Measurements from ENCODE around the gene GBA2. TPM values are rescaled to one million over a fixed set of nuclear protein-coding genes. Genes with fewer than 3 reads are reported as not detected.

Gene GBA2
- 20.3 and 30.0 TPM in 2 replicates for total RNA-seq (2014; rRNA removed; shearing (Covaris generic))
- 24.0 and 27.6 TPM in 2 replicates for polyA plus RNA-seq (2016; fragmentation: Nextera tagmentation; extraction: Ambion mirVana)

GRCh38 chr9:35748858-35749514 is at the start of gene GBA2, which contains the start of gene RGP1:
TSS of gene GBA2 (minus strand) at chr9:35749228. CDS start at chr9:35748704, 524 bp downstream.
TSS of gene RGP1 (plus strand) at chr9:35749287. CDS start at chr9:35749756, 469 bp downstream.
- WGBS, 2 experiments (ENCODE audit: low coverage in 1 of 2, low lambda C conversion rate in 2 of 2, missing lambda C conversion rate in 2 of 2), result 1% methylated on average over 39 to 51 of the region's 69 CpGs
- Histone ChIP-seq H3F3A (ENCODE audit: insufficient read depth) (no peaks in the 10 kb centered on the region), H3K79me2 (ENCODE audit: insufficient read depth) (peaks cover 59% of the 10 kb centered on the region), H3K36me3 (ENCODE audit: low read depth) (peaks cover 13% of the 10 kb centered on the region), H2AFZ (peak within 1 kb of the TSS; percentile 80), H3K9me2 (ENCODE audit: insufficient read depth) (no peaks in the 10 kb centered on the region), H3K4me1 (ENCODE audit: insufficient read depth) (peaks cover 26% of the 10 kb centered on the region), H3K27me3 (replicated peaks; ENCODE audit: insufficient read depth) (no peaks in the 10 kb centered on the region), H3K9ac (peak within 1 kb of the TSS; percentile 85), H3K9me3 (ENCODE audit: low read depth) (no peaks in the 10 kb centered on the region), H4K20me1 (ENCODE audit: insufficient read depth) (peaks cover 13% of the 10 kb centered on the region; the same call in 1 of the 2 replicates), H3K4me3 (peak within 1 kb of the TSS; percentile 90), H3K27ac (peak within 1 kb of the TSS; percentile 39), H3K4me2 (ENCODE audit: unreplicated experiment) (peak within 1 kb of the TSS; percentile 94)
- peak; percentile 87 for DNase-seq
- TF ChIP-seq EZH2 (IDR thresholded peaks at IDR 0.05; ENCODE audit: insufficient read depth, poor library complexity, severe bottlenecking) (no peak), EZH2phosphoT487 (IDR thresholded peaks at IDR 0.05; ENCODE audit: insufficient read depth, low read depth) (no peak)
- in situ Hi-C loops (cut with MboI), result no loop called here

GRCh38 chr9:35797311-35798109 is 48.5 kb upstream of the GBA2 start:
- Histone ChIP-seq H3K4me1 (ENCODE audit: insufficient read depth) (peaks cover 44% of the 10 kb centered on the region), H3K9me2 (ENCODE audit: insufficient read depth) (no peaks in the 10 kb centered on the region), H3K27me3 (replicated peaks; ENCODE audit: insufficient read depth) (no peaks in the 10 kb centered on the region), H3K9me3 (ENCODE audit: low read depth) (no peaks in the 10 kb centered on the region), H3K27ac (peak overlapping the region; percentile 47; the same call in 1 of the 2 replicates), H3K9ac (no peak overlapping the region), H2AFZ (no peak overlapping the region), H3K4me3 (no peak overlapping the region), H4K20me1 (ENCODE audit: insufficient read depth) (no peaks in the 10 kb centered on the region), H3F3A (ENCODE audit: insufficient read depth) (peaks cover 20% of the 10 kb centered on the region), H3K4me2 (ENCODE audit: unreplicated experiment) (peak overlapping the region; percentile 15), H3K36me3 (ENCODE audit: low read depth) (peaks cover 6% of the 10 kb centered on the region; the same call in 1 of the 2 replicates), H3K79me2 (ENCODE audit: insufficient read depth) (peaks cover 49% of the 10 kb centered on the region)
- DNase-seq, result no peak
- in situ Hi-C loops (cut with MboI), result no loop called here
- TF ChIP-seq EZH2phosphoT487 (IDR thresholded peaks at IDR 0.05; ENCODE audit: insufficient read depth, low read depth) (no peak), EZH2 (IDR thresholded peaks at IDR 0.05; ENCODE audit: insufficient read depth, poor library complexity, severe bottlenecking) (no peak)
- 83 to 86% methylated on average over 6 of the region's 6 CpGs for WGBS, 2 experiments (ENCODE audit: low coverage in 1 of 2, low lambda C conversion rate in 2 of 2, missing lambda C conversion rate in 2 of 2)

DNA sequence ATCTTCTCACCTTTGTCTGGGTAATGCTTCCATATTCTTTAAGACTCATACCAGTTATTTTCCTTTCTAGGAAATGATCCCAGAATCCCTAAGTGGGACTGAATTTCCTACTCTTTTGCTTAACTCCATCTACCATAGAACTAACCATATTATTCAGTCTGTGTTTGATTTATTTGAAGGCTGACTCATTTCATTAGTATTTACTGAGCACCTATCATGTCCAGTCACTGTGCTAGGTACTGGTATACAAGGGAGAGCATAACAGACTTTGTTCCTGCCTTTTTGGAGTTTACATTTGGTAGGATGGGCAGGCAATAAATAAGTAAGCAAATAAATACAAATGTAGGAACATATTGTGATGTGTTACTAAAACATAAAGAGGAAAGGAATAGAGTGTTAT is 46.7 kb upstream of the GBA2 start:
- H3K9me3 ChIP-seq (ENCODE audit: low read depth), result no peaks in the 10 kb centered on the region
- H4K20me1 ChIP-seq (ENCODE audit: insufficient read depth), result no peaks in the 10 kb centered on the region
- no peaks in the 10 kb centered on the region for H3K27me3 ChIP-seq (replicated peaks; ENCODE audit: insufficient read depth)
- TF ChIP-seq EZH2 (IDR thresholded peaks at IDR 0.05; ENCODE audit: insufficient read depth, poor library complexity, severe bottlenecking) (no peak), EZH2phosphoT487 (IDR thresholded peaks at IDR 0.05; ENCODE audit: insufficient read depth, low read depth) (no peak)
- H3K36me3 ChIP-seq (ENCODE audit: low read depth), result no peaks in the 10 kb centered on the region
- H3K4me2 ChIP-seq (ENCODE audit: unreplicated experiment), result peak overlapping the region; percentile 68
- no peaks in the 10 kb centered on the region for H3K9me2 ChIP-seq (ENCODE audit: insufficient read depth)
- DNase-seq, result peak; percentile 18
- 0 out of 2 replicates have a peak overlapping the region, but pooled peaks have one; percentile 26 for H2AFZ ChIP-seq
- peaks cover 55% of the 10 kb centered on the region for H3K79me2 ChIP-seq (ENCODE audit: insufficient read depth)
- H3F3A ChIP-seq (ENCODE audit: insufficient read depth), result peaks cover 24% of the 10 kb centered on the region
- in situ Hi-C loops (cut with MboI), result no loop called here
- H3K9ac ChIP-seq, result peak overlapping the region; percentile 40; the same call in 1 of the 2 replicates
- peak overlapping the region; percentile 42; the same call in 1 of the 2 replicates for H3K4me3 ChIP-seq
- H3K27ac ChIP-seq, result peak overlapping the region; percentile 25; the same call in 1 of the 2 replicates
- H3K4me1 ChIP-seq (ENCODE audit: insufficient read depth), result peaks cover 55% of the 10 kb centered on the region

DNA sequence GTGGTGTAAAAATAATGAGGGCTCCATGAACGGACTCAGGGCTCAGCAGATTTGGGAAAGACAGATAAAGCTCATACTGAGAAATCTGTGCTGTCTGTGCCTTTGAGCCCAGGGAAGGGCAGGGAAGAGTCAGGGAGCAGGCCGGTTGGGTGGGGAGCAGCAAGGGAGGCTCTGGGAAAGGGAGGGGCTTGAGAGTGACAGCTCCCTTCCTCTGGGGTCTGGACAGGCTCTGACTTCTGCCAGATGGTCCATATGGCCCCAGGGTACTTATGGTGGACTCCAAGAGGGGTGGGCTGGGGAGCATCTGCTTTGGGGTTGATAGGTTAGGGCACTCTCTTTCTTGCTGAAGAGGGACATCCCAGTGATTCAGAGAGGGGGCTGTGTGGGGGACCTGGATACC is 44.4 kb upstream of the GBA2 start:
- peaks cover 55% of the 10 kb centered on the region for H3K79me2 ChIP-seq (ENCODE audit: insufficient read depth)
- H3K27ac ChIP-seq, result no peak overlapping the region
- no peaks in the 10 kb centered on the region for H4K20me1 ChIP-seq (ENCODE audit: insufficient read depth)
- in situ Hi-C loops (cut with MboI), result no loop called here
- TF ChIP-seq EZH2 (IDR thresholded peaks at IDR 0.05; ENCODE audit: insufficient read depth, poor library complexity, severe bottlenecking) (no peak), EZH2phosphoT487 (IDR thresholded peaks at IDR 0.05; ENCODE audit: insufficient read depth, low read depth) (no peak)
- DNase-seq, result peak; percentile 28
- H3K36me3 ChIP-seq (ENCODE audit: low read depth), result no peaks in the 10 kb centered on the region
- peaks cover 15% of the 10 kb centered on the region for H3F3A ChIP-seq (ENCODE audit: insufficient read depth)
- peak overlapping the region; percentile 68 for H3K4me3 ChIP-seq
- H3K4me2 ChIP-seq (ENCODE audit: unreplicated experiment), result peak overlapping the region; percentile 68
- no peaks in the 10 kb centered on the region for H3K9me3 ChIP-seq (ENCODE audit: low read depth)
- no peaks in the 10 kb centered on the region for H3K9me2 ChIP-seq (ENCODE audit: insufficient read depth)
- H2AFZ ChIP-seq, result 0 out of 2 replicates have a peak overlapping the region, but pooled peaks have one; percentile 32
- H3K9ac ChIP-seq, result peak overlapping the region; percentile 81
- no peaks in the 10 kb centered on the region for H3K27me3 ChIP-seq (replicated peaks; ENCODE audit: insufficient read depth)
- 15 to 21% methylated on average over 2 of the region's 2 CpGs for WGBS, 2 experiments (ENCODE audit: low coverage in 1 of 2, low lambda C conversion rate in 2 of 2, missing lambda C conversion rate in 2 of 2)
- peaks cover 51% of the 10 kb centered on the region for H3K4me1 ChIP-seq (ENCODE audit: insufficient read depth)

Data from GM23248 (cell line).